NT2/D1 (cell line): Measurements from ENCODE around the gene RNF175.

Source experiments
- SUZ12 ChIP-seq: IDR thresholded peaks from 2 replicates; pipeline ENCODE4 v1.6.1; 2011; ENCODE audit not compliant: insufficient read length, insufficient read depth; ENCODE audit errors: extremely low read depth
- YY1 ChIP-seq: IDR thresholded peaks from 2 replicates; pipeline ENCODE4 v1.6.1; 2011; ENCODE audit not compliant: insufficient read length, insufficient read depth
- ZNF274 ChIP-seq: IDR thresholded peaks from 2 replicates; pipeline ENCODE4 v1.6.1; 2011; ENCODE audit warnings: mild to moderate bottlenecking, low read depth, low read length

DNA sequence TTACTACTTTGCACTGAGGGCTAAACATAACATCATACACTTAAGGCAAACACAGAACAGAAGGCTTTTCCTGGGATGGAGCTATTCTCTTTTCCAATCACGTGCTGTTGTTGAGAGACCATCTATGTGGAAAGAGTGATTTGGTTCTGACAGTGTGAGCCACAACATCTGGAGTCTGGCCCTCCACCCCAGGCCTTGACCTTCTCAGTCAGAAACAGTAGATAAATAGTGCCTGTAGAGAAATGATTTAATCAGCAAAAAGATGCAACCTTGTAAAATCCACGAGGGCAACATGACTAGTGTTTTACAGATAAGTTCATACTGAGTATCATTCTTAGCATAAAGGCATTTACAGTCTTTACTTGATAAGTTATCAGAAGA is 39.9 kb upstream of the RNF175 start:
- no peak for TF ChIP-seq ZNF274
- no peak for TF ChIP-seq SUZ12
- TF ChIP-seq YY1, result no peak
